ENCODE data around the gene CRY1. TPM values are rescaled to one million over a fixed set of nuclear protein-coding genes. Genes with fewer than 3 reads are reported as not detected.
A peak's percentile ranks its signal among the peaks of the same experiment; 100 is the strongest.

The CRY1 gene
- 31.2 TPM for polyA plus RNA-seq (2013, experiment 1 of 4)
- polyA plus RNA-seq (2013, experiment 2 of 4) = 29.2 TPM
- 27.3 TPM for polyA plus RNA-seq (2013, experiment 3 of 4)
- polyA plus RNA-seq (2013, experiment 4 of 4) = 32.6 TPM

GRCh38 chr12:107093417-107094182, at the start of gene CRY1:
TSS of gene CRY1 (minus strand) at chr12:107093549. CDS start at chr12:107092961, 588 bp downstream.
- Histone ChIP-seq H3K36me3 (ENCODE audit: control insufficient read depth, insufficient read depth, low read length) (no peaks in the 10 kb centered on the region), H3K4me3 (ENCODE audit: insufficient read depth, low read depth, low read length) (peak within 1 kb of the TSS; percentile 84), H3K4me1 (ENCODE audit: control insufficient read depth, insufficient read depth, low read length) (peaks cover 7% of the 10 kb centered on the region), H3K9me3 (ENCODE audit: control insufficient read depth, low read length) (no peaks in the 10 kb centered on the region), H3K27ac (ENCODE audit: insufficient read depth, low read depth, low read length, poor library complexity, severe bottlenecking) (peak within 1 kb of the TSS; percentile 97), H3K27me3 (ENCODE audit: control insufficient read depth, insufficient read depth, low read length, poor library complexity, severe bottlenecking) (no peaks in the 10 kb centered on the region)
- 0 to 1% methylated on average over 74 of the region's 74 CpGs for WGBS, 2 experiments

- no peak overlapping the region for H3K4me3 ChIP-seq (ENCODE audit: insufficient read depth, low read depth, low read length)
- H3K36me3 ChIP-seq (ENCODE audit: control insufficient read depth, insufficient read depth, low read length) = no peaks in the 10 kb centered on the region
- no peaks in the 10 kb centered on the region for H3K4me1 ChIP-seq (ENCODE audit: control insufficient read depth, insufficient read depth, low read length)
- no peak overlapping the region for H3K27ac ChIP-seq (ENCODE audit: insufficient read depth, low read depth, low read length, poor library complexity, severe bottlenecking)
- no peaks in the 10 kb centered on the region for H3K9me3 ChIP-seq (ENCODE audit: control insufficient read depth, low read length)
- no peaks in the 10 kb centered on the region for H3K27me3 ChIP-seq (ENCODE audit: control insufficient read depth, insufficient read depth, low read length, poor library complexity, severe bottlenecking)
- 90 to 94% methylated on average over 1 of the region's 1 CpG for WGBS, 2 experiments
Observed at GRCh38 chr12:107139787-107140186, 46.4 kb upstream of the CRY1 start.

- H3K27ac ChIP-seq (ENCODE audit: insufficient read depth, low read depth, low read length, poor library complexity, severe bottlenecking) = no peak overlapping the region
- no peaks in the 10 kb centered on the region for H3K36me3 ChIP-seq (ENCODE audit: control insufficient read depth, insufficient read depth, low read length)
- no peak overlapping the region for H3K4me3 ChIP-seq (ENCODE audit: insufficient read depth, low read depth, low read length)
- no peaks in the 10 kb centered on the region for H3K27me3 ChIP-seq (ENCODE audit: control insufficient read depth, insufficient read depth, low read length, poor library complexity, severe bottlenecking)
- WGBS, 2 experiments = 93 to 97% methylated on average over 3 of the region's 3 CpGs
- no peaks in the 10 kb centered on the region for H3K4me1 ChIP-seq (ENCODE audit: control insufficient read depth, insufficient read depth, low read length)
- H3K9me3 ChIP-seq (ENCODE audit: control insufficient read depth, low read length) = no peaks in the 10 kb centered on the region
Observed at GRCh38 chr12:107138990-107139389, 45.6 kb upstream of the CRY1 start.

- Histone ChIP-seq H3K27me3 (ENCODE audit: control insufficient read depth, insufficient read depth, low read length, poor library complexity, severe bottlenecking) (no peaks in the 10 kb centered on the region), H3K4me3 (ENCODE audit: insufficient read depth, low read depth, low read length) (no peak overlapping the region), H3K36me3 (ENCODE audit: control insufficient read depth, insufficient read depth, low read length) (no peaks in the 10 kb centered on the region), H3K4me1 (ENCODE audit: control insufficient read depth, insufficient read depth, low read length) (peaks cover 8% of the 10 kb centered on the region), H3K9me3 (ENCODE audit: control insufficient read depth, low read length) (no peaks in the 10 kb centered on the region), H3K27ac (ENCODE audit: insufficient read depth, low read depth, low read length, poor library complexity, severe bottlenecking) (no peak overlapping the region)
- 75 to 78% methylated on average over 1 to 2 of the region's 2 CpGs for WGBS, 2 experiments
Observed at GRCh38 chr12:107135177-107135576, 41.8 kb upstream of the CRY1 start.

- Histone ChIP-seq H3K27me3 (ENCODE audit: control insufficient read depth, insufficient read depth, low read length, poor library complexity, severe bottlenecking) (no peaks in the 10 kb centered on the region), H3K4me3 (ENCODE audit: insufficient read depth, low read depth, low read length) (no peak overlapping the region), H3K9me3 (ENCODE audit: control insufficient read depth, low read length) (no peaks in the 10 kb centered on the region), H3K36me3 (ENCODE audit: control insufficient read depth, insufficient read depth, low read length) (no peaks in the 10 kb centered on the region), H3K27ac (ENCODE audit: insufficient read depth, low read depth, low read length, poor library complexity, severe bottlenecking) (no peak overlapping the region), H3K4me1 (ENCODE audit: control insufficient read depth, insufficient read depth, low read length) (peaks cover 8% of the 10 kb centered on the region)
- 87 to 95% methylated on average over 1 of the region's 1 CpG for WGBS, 2 experiments
Observed at GRCh38 chr12:107134558-107134957, 41.2 kb upstream of the CRY1 start.

GRCh38 chr12:107133462-107133861, 40.1 kb upstream of the CRY1 start:
- WGBS, 2 experiments = 90 to 94% methylated on average over 4 of the region's 4 CpGs
- H3K27ac ChIP-seq (ENCODE audit: insufficient read depth, low read depth, low read length, poor library complexity, severe bottlenecking) = no peak overlapping the region
- H3K9me3 ChIP-seq (ENCODE audit: control insufficient read depth, low read length) = no peaks in the 10 kb centered on the region
- H3K4me1 ChIP-seq (ENCODE audit: control insufficient read depth, insufficient read depth, low read length) = peaks cover 8% of the 10 kb centered on the region
- no peak overlapping the region for H3K4me3 ChIP-seq (ENCODE audit: insufficient read depth, low read depth, low read length)
- no peaks in the 10 kb centered on the region for H3K27me3 ChIP-seq (ENCODE audit: control insufficient read depth, insufficient read depth, low read length, poor library complexity, severe bottlenecking)
- H3K36me3 ChIP-seq (ENCODE audit: control insufficient read depth, insufficient read depth, low read length) = no peaks in the 10 kb centered on the region

GRCh38 chr12:107131832-107132616, 38.7 kb upstream of the CRY1 start:
- 43 to 44% methylated on average over 10 of the region's 10 CpGs for WGBS, 2 experiments
- Histone ChIP-seq H3K27me3 (ENCODE audit: control insufficient read depth, insufficient read depth, low read length, poor library complexity, severe bottlenecking) (no peaks in the 10 kb centered on the region), H3K27ac (ENCODE audit: insufficient read depth, low read depth, low read length, poor library complexity, severe bottlenecking) (no peak overlapping the region), H3K36me3 (ENCODE audit: control insufficient read depth, insufficient read depth, low read length) (no peaks in the 10 kb centered on the region), H3K9me3 (ENCODE audit: control insufficient read depth, low read length) (no peaks in the 10 kb centered on the region), H3K4me3 (ENCODE audit: insufficient read depth, low read depth, low read length) (no peak overlapping the region), H3K4me1 (ENCODE audit: control insufficient read depth, insufficient read depth, low read length) (peaks cover 8% of the 10 kb centered on the region)

GRCh38 chr12:107130830-107131611, 37.7 kb upstream of the CRY1 start:
- 80 to 87% methylated on average over 6 of the region's 6 CpGs for WGBS, 2 experiments
- H3K27me3 ChIP-seq (ENCODE audit: control insufficient read depth, insufficient read depth, low read length, poor library complexity, severe bottlenecking) = no peaks in the 10 kb centered on the region
- H3K4me3 ChIP-seq (ENCODE audit: insufficient read depth, low read depth, low read length) = no peak overlapping the region
- peaks cover 8% of the 10 kb centered on the region for H3K4me1 ChIP-seq (ENCODE audit: control insufficient read depth, insufficient read depth, low read length)
- H3K36me3 ChIP-seq (ENCODE audit: control insufficient read depth, insufficient read depth, low read length) = no peaks in the 10 kb centered on the region
- H3K9me3 ChIP-seq (ENCODE audit: control insufficient read depth, low read length) = no peaks in the 10 kb centered on the region
- H3K27ac ChIP-seq (ENCODE audit: insufficient read depth, low read depth, low read length, poor library complexity, severe bottlenecking) = peak overlapping the region; percentile 63

GRCh38 chr12:107129315-107129930, 36.1 kb upstream of the CRY1 start:
- H3K27me3 ChIP-seq (ENCODE audit: control insufficient read depth, insufficient read depth, low read length, poor library complexity, severe bottlenecking) = no peaks in the 10 kb centered on the region
- H3K36me3 ChIP-seq (ENCODE audit: control insufficient read depth, insufficient read depth, low read length) = no peaks in the 10 kb centered on the region
- no peaks in the 10 kb centered on the region for H3K9me3 ChIP-seq (ENCODE audit: control insufficient read depth, low read length)
- no peak overlapping the region for H3K27ac ChIP-seq (ENCODE audit: insufficient read depth, low read depth, low read length, poor library complexity, severe bottlenecking)
- H3K4me1 ChIP-seq (ENCODE audit: control insufficient read depth, insufficient read depth, low read length) = peaks cover 8% of the 10 kb centered on the region
- H3K4me3 ChIP-seq (ENCODE audit: insufficient read depth, low read depth, low read length) = no peak overlapping the region
- 86 to 92% methylated on average over 7 of the region's 7 CpGs for whole genome bisulfite sequencing, 2 experiments

Data from ectodermal cell (in vitro differentiated cells).